ENCODE data around the gene DDX59. TPM values are rescaled to one million over a fixed set of nuclear protein-coding genes. Genes with fewer than 3 reads are reported as not detected.
A peak's percentile ranks its signal among the peaks of the same experiment; 100 is the strongest.

DDX59 gene
- total and polyA plus RNA-seq, 9 of the 15 experiments (the other 6 are each of a cell fraction or from before 2014, with no cell fraction given) = 8.3 to 30.4 (median 19.8) TPM

GRCh38 chr1:200674838-200675587 is 5.3 kb upstream of the DDX59 start (continued):
- TF ChIP-seq ZHX1 (conservative IDR thresholded peaks at IDR 0.05; ENCODE audit: low read length) (no peak), TRIM24 (IDR thresholded peaks at IDR 0.05) (peak; percentile 47 to 86; a peak in 3 of 4 replicates), ZNF316 (IDR thresholded peaks at IDR 0.05) (0 out of 2 replicates have a peak, but pooled peaks have one; percentile 41), SMARCA4 (IDR thresholded peaks at IDR 0.05) (peak; percentile 39; the same call in 1 of the 2 replicates), LCOR (CRISPR knock-in tag; IDR thresholded peaks at IDR 0.05) (no peak), EWSR1 (IDR thresholded peaks at IDR 0.05; ENCODE audit: borderline replicate concordance, low read depth, partially characterized antibody) (no peak), CBFA2T2 (conservative IDR thresholded peaks at IDR 0.05) (no peak), ETV6 (IDR thresholded peaks at IDR 0.05; ENCODE audit: borderline replicate concordance in 1 of 2, low read depth in 2 of 2, low read length in 1 of 2) (no peak), ETV6 (CRISPR knock-in tag; IDR thresholded peaks at IDR 0.05; ENCODE audit: borderline replicate concordance) (no peak), ZBTB5 (IDR thresholded peaks at IDR 0.05) (no peak), JUND (IDR thresholded peaks at IDR 0.05; ENCODE audit: borderline replicate concordance, low read depth, low read length) (peak; percentile 61; the same call in 1 of the 2 replicates), JUND (tag; IDR thresholded peaks at IDR 0.05; ENCODE audit: borderline replicate concordance, low read depth, low read length) (no peak), MCM3 (IDR thresholded peaks at IDR 0.05) (no peak), MTA2 (IDR thresholded peaks at IDR 0.05; ENCODE audit: low read depth) (no peak), CHD1 (IDR thresholded peaks at IDR 0.05; ENCODE audit: low read length) (no peak), SP1 (CRISPR knock-in tag; IDR thresholded peaks at IDR 0.05) (no peak)
- TF ChIP-seq, protein P1, sequence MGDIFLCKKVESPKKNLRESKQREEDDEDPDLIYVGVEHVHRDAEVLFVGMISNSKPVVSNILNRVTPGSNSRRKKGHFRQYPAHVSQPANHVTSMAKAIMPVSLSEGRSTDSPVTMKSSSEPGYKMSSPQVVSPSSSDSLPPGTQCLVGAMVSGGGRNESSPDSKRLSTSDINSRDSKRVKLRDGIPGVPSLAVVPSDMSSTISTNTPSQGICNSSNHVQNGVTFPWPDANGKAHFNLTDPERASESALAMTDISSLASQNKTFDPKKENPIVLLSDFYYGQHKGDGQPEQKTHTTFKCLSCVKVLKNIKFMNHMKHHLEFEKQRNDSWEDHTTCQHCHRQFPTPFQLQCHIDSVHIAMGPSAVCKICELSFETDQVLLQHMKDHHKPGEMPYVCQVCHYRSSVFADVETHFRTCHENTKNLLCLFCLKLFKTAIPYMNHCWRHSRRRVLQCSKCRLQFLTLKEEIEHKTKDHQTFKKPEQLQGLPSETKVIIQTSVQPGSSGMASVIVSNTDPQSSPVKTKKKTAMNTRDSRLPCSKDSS (IDR thresholded peaks at IDR 0.05; ENCODE audit: low read depth, partially characterized antibody) = no peak
- TF ChIP-seq, protein P2, sequence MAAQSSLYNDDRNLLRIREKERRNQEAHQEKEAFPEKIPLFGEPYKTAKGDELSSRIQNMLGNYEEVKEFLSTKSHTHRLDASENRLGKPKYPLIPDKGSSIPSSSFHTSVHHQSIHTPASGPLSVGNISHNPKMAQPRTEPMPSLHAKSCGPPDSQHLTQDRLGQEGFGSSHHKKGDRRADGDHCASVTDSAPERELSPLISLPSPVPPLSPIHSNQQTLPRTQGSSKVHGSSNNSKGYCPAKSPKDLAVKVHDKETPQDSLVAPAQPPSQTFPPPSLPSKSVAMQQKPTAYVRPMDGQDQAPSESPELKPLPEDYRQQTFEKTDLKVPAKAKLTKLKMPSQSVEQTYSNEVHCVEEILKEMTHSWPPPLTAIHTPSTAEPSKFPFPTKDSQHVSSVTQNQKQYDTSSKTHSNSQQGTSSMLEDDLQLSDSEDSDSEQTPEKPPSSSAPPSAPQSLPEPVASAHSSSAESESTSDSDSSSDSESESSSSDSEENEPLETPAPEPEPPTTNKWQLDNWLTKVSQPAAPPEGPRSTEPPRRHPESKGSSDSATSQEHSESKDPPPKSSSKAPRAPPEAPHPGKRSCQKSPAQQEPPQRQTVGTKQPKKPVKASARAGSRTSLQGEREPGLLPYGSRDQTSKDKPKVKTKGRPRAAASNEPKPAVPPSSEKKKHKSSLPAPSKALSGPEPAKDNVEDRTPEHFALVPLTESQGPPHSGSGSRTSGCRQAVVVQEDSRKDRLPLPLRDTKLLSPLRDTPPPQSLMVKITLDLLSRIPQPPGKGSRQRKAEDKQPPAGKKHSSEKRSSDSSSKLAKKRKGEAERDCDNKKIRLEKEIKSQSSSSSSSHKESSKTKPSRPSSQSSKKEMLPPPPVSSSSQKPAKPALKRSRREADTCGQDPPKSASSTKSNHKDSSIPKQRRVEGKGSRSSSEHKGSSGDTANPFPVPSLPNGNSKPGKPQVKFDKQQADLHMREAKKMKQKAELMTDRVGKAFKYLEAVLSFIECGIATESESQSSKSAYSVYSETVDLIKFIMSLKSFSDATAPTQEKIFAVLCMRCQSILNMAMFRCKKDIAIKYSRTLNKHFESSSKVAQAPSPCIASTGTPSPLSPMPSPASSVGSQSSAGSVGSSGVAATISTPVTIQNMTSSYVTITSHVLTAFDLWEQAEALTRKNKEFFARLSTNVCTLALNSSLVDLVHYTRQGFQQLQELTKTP (IDR thresholded peaks at IDR 0.05; ENCODE audit: low read depth in 1 of 2, partially characterized antibody in 2 of 2) = peak in 1 of 2 experiments; percentile 28

Measured in K562 (cell line).